GM12872 (cell line): Measurements from ENCODE around the gene RMP24.
A peak's percentile ranks its signal among the peaks of the same experiment; 100 is the strongest.

Experiments
- TF ChIP-seq, protein P1 (sequence below): IDR thresholded peaks from 3 replicates; pipeline ENCODE4 v1.5.1; 2011; ENCODE audit warnings: low read depth, mild to moderate bottlenecking, low read length, moderate library complexity; ENCODE audit not compliant: insufficient read depth

RMP24 gene

DNA sequence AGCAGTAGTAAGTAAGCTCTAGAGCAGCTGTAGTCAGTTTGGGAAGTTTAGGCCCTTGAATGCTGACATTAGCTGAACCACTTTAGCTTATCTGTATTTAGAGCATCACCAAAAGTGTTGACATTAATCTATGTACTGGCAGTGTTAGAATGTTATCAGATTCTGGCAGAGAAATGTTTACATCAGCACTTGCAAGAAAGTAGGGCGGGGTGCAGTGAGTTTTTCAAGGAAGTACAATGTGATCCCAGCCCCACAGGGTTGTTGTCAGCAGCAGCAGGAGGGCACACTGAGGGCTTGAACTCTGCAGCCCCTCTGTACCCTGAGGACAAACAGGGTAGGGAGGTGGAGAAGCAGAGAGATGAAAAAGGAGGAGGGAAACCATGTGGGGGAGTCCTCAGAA lies 35.5 kb upstream of the RMP24 start:
- TF ChIP-seq, protein P1, sequence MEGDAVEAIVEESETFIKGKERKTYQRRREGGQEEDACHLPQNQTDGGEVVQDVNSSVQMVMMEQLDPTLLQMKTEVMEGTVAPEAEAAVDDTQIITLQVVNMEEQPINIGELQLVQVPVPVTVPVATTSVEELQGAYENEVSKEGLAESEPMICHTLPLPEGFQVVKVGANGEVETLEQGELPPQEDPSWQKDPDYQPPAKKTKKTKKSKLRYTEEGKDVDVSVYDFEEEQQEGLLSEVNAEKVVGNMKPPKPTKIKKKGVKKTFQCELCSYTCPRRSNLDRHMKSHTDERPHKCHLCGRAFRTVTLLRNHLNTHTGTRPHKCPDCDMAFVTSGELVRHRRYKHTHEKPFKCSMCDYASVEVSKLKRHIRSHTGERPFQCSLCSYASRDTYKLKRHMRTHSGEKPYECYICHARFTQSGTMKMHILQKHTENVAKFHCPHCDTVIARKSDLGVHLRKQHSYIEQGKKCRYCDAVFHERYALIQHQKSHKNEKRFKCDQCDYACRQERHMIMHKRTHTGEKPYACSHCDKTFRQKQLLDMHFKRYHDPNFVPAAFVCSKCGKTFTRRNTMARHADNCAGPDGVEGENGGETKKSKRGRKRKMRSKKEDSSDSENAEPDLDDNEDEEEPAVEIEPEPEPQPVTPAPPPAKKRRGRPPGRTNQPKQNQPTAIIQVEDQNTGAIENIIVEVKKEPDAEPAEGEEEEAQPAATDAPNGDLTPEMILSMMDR, result no peak

DNA sequence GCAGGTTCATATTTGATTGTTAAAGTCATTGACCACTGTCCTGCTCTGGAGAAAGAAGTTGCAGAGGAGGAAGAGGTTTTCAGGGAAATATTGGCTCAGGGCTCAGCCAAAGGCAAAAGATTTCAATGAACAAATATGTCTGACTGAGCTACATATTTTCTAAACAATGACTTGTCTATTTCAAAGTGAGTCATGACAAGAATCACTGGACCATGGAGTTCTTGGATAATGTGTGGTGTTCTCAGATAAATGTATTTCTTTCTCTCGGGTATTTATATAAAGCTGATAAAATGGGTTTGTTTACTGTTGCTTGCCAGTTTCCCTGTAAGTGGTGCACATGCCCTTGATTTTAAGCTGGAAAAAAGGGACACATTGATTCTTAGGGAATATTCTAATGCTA lies 34.3 kb upstream of the RMP24 start:
- TF ChIP-seq, protein P1, result no peak

DNA sequence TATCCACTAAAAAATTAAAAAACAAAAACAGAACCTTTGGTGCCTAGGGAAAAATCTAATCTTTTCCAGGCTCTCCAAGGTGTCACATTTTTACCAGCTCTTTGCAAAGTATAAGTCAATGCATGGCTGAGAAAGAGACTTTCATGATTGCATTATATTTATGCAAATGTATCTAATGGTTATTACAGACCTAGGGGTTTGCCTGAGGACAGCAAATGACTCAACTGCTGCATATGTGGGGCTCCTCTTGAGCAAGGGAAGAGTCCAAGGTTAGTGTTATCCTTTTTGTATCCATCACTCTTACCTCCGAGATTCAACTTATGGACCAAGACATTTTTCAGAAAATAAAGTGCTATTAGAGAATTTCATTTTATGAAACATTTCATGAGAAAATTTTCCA lies 33.9 kb upstream of the RMP24 start:
- TF ChIP-seq, protein P1, result no peak

DNA sequence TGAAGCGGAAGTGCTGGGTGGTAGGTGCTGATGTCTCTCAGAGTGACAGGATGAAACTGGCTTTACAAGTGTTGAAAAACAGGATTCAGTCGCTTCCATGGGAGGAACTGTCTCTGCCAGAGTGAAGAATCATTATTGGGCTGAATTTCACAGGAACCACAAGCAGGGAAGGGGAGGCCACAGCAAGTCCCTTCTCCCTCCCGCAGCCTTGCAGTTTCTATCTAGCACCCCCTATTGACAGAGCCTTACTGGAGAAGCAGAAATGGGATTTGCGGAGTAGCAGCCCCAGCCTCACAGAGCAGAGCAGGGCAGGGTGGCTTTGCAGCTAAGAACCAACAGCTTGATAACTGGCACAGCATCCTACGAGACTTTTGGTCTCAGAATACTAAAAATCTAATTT lies 33.3 kb upstream of the RMP24 start:
- TF ChIP-seq, protein P1, result peak; percentile 24; the same call in 1 of the 3 replicates

DNA sequence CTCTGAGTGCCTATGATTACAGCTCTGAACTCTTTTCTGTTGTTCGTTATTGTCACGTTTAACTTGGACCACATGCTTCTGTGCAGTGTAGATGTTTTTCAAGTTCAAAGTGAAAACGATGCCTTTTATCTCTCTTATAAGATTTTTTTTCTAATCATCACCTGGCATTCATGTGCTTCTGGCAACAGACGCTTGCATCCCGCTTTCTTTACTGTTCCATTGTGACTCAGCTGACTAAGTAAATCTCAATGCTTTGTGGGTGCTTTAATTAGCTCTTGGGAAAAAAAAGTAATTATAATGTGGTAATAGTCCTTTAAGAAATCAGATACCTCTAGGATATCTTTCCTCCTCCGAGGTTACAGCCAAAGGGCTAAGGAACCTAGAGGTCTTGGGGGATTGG lies 31.2 kb upstream of the RMP24 start:
- TF ChIP-seq, protein P1, result no peak

DNA sequence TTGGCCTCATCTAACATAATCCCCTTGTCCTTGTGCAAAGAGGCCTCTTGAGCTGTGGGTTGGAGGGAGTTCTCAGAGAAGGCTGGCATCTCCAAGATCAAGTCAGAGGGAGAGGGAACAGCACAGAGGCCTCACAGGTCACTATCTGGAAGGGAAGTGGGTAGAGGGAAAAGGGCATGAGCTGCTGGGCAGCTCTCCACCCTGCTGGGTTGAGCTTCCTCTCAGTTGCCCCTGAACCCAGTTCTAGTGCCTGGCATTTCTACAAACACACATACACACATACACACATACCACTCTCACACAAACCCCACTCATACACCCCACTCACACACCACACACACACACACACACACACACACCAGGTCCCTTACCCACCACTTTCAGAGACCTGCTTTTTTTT lies 30.3 kb upstream of the RMP24 start:
- TF ChIP-seq, protein P1, result no peak

DNA sequence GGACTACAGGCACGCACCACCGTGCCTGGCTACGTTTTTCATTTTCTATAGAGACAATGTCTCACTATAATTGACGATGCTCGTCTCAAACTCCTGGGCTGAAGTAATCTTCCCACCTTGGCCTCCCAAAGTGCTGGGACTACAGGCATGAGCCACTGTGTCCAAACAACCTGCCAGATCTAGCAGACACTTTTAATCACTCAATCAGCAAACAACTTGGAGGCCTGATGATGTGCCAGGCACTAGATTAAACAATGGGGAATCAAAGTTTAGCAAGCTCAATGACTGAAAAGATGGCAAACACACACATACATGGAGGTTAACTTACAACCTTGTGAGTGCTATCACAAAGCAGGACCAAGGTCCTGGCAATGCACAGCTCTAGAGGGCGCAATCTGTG lies 29.8 kb upstream of the RMP24 start:
- TF ChIP-seq, protein P1, result no peak

DNA sequence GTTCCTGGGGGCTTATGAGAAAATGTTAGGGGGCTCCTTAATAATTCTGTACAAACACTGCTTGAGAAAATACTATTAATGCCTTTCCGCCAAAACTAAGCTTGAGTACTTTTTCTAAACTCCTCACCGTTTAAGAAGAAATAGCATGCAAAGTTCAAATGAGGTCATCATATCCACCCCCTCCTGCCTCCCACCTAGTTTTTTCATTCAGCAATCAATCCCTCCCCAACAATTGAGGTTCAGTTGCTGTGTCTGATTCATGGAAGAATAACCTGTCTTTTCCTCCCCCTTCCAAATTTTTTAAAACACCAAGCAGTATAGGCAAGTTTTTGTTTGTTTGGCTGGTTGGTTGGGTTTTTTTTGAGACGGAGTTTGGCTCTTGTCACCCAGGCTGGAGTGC lies 24.4 kb upstream of the RMP24 start:
- TF ChIP-seq, protein P1, result no peak
